HCT116 (cell line): ENCODE results near the gene ERAP2. TPM values are rescaled to one million over a fixed set of nuclear protein-coding genes. Genes with fewer than 3 reads are reported as not detected.

Experiments
- CEBPB ChIP-seq: IDR thresholded peaks from 2 replicates; pipeline ENCODE4 v1.6.1; 2012; ENCODE audit warnings: low read depth
- EZH2phosphoT487 ChIP-seq: fragments of 200-600 bp; IDR thresholded peaks from 2 replicates; pipeline ENCODE4 v1.6.1; 2018; ENCODE audit warnings: antibody characterized with exemption, borderline replicate concordance
- MAX ChIP-seq: IDR thresholded peaks from 2 replicates; pipeline ENCODE4 v1.6.1; 2012
- POLR2A ChIP-seq: IDR thresholded peaks from 2 replicates; pipeline ENCODE4 v1.7.0; 2011; ENCODE audit warnings: borderline replicate concordance; ENCODE audit not compliant: insufficient read depth, insufficient read length; ENCODE audit errors: extremely low read depth
- REST ChIP-seq: IDR thresholded peaks from 2 replicates; pipeline ENCODE4 v1.6.1; 2012; ENCODE audit warnings: low read depth
- SIN3A ChIP-seq: IDR thresholded peaks from 2 replicates; pipeline ENCODE4 v1.6.1; 2012; ENCODE audit warnings: low read depth
- SRF ChIP-seq: IDR thresholded peaks from 2 replicates; pipeline ENCODE4 v1.6.1; 2012; ENCODE audit warnings: low read depth
- ZBTB33 ChIP-seq: IDR thresholded peaks from 2 replicates; pipeline ENCODE4 v1.6.1; 2011; ENCODE audit warnings: mild to moderate bottlenecking, low read length, moderate library complexity; ENCODE audit not compliant: insufficient replicate concordance; ENCODE audit errors: extremely low read depth
- ZNF274 ChIP-seq: fragments of 200-500 bp; sonication (Bioruptor generic); IDR thresholded peaks from 2 replicates; pipeline ENCODE4 v1.6.1; 2014; ENCODE audit warnings: mild to moderate bottlenecking, low read depth, low read length, inconsistent platforms
- total RNA-seq: library from RNA; stranded (reverse); gene quantifications from one replicate; pipeline ENCODE4 v1.2.1, GENCODE V29; 2021; ENCODE audit not compliant: unreplicated experiment

Gene ERAP2
- total RNA-seq, 1 experiment from 2014 or later, result 2.2 TPM

- TF ChIP-seq REST, result no peak
- no peak for TF ChIP-seq ZNF274
- peak; percentile 77 for TF ChIP-seq SIN3A
- TF ChIP-seq SRF, result no peak
- no peak for TF ChIP-seq CEBPB
- no peak for TF ChIP-seq ZBTB33
- peak; percentile 51 for TF ChIP-seq POLR2A
- TF ChIP-seq MAX, result peak; percentile 86
- TF ChIP-seq EZH2phosphoT487, result no peak
These were observed 58.6 kb downstream of the ERAP2 start (continued) for GRCh38 chr5:96934708-96935558.
